NCI-H446 (cell line): ENCODE results near the gene ABCA4.
A peak's percentile ranks its signal among the peaks of the same experiment; 100 is the strongest.
"Not testable (repeated sequence)": the region's sequence is repeated elsewhere in the genome, so short reads cannot be mapped to it uniquely, and the experiment has no call there.

Source experiments
- DNase-seq, 2 experiments: peaks; one replicate each; lab custom pipeline; 2025; lab: John Stamatoyannopoulos, UW

The ABCA4 gene

DNA sequence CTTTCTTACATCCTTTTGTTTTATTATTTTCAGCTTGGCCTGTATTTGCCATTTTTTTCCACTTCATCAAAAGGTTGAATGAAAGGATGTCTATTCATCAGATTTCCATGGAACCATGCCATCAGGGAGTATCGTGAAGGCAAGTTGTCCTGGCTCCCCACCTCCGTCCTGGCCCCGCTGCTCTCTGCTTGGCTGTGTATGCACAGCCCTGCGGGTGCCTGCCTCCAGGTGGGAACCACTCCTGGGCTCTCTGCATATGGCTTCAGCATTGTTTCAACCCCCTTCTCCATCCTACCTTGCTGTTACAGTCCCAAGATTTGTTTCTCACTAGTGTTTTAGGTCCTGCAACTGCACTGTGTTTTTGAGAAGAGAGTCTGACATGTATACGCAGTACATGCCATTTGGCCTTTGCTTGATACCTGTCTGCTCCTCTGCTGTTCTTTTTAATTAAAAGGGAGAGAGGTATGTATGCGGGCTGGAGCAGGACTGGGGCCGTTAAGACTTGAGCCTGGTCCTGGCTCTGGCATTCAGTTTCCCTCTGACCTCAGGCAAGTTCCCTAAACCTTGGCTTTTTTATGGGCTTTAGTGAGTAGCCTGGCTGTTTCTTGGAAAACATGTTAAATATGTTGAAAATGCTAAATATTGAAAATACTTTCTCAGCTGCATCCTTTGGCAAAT lies 141.8 kb downstream of the ABCA4 start:
- peak in 1 of 2 experiments; percentile 23 for DNase-seq

DNA sequence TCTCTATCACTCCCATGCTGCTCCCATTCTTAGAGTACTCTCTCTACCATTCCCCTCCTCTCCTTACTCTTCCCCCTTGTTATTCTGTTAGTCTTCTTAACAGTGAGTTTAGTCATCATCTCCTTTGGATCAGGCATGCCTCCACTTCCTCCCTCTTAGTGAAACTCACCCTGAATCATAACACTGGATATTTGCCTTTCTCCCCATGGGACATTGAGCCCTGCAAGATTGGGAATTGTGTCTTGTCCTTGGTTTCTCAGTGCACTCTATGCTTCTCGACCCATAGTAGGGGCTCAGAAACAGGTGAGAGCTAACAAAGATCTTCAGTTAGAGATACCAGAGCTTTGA lies 143.4 kb downstream of the ABCA4 start:
- no peak for DNase-seq

DNA sequence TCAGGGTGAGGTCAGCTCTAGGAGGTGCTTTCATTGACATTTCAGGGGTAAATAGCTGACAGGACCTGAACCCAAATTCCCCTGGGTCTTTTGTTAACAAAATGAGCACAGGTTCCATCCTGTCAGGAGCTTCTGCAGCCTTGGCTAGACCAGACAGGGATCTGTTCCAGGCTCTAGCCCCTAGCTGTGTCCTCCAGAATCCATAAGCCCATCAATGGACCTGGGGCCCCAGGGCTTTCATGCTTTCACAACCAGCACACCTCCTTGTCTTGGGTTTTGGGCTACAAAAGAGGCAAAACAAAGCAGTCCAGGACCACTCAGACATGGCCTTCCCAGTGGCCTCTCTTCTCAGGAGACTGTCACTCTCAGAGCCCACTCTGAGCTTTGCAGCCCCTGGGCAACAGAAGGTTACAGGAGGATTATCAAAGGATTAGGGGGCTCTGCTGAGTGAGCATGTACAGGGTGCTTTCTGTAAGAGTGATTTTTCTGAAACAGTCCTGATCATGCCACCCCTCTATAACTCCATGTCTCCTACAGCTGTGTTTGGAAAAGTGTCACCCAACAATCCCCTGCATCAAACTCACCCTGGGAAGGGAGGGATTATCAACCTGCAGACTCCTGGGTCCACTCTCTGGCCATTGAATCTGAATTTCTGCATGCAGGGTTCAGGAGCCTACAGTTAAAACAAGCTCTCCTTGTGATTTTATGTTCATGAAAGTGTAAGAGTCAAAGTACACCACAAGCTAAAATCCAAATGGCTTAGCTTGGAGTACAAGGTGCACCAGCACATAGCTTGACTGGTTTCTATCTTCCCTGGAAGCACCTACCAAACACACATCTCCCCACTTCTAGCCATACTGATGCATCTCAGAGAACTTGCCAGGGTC lies 144.0 kb downstream of the ABCA4 start:
- no peak for DNase-seq

DNA sequence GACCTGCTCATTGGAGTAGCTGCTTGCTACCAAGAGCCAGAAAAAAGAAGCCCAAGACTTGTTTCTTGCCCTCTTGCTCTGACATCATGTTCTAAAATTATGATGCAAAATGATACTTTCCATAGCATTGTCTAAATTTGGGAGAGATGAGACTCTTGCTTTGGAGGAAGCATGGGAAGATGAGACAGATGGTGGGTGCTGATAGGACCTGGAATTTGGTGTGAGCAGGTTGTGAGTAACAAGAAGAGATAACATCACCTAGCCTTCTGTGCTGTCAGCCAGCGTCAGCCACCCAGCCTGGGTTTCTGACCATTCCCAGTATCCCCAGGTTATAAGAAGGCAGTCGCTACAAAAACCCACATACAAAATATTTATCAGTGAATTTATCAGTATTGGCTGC lies 144.7 kb downstream of the ABCA4 start:
- DNase-seq, result no peak

DNA sequence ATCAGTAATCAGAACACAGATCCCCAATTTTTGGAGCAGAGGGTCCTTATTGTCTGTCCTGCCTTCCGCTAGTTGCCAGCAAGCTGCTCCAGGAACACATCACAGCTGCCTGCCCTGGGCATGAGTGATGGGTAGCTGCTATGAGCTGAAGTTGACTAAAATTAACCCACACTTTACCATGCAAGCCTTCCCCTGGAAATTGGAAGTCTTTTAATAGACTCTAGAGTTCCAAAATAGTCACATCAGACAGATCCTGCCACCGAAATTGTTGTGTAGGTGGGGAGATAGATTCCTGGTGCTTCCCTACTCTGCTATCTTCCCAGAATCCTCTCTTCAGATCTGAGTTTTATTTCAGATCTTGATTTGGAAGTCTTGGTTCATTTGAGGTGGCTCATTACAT lies 148.6 kb downstream of the ABCA4 start:
- no peak for DNase-seq

DNA sequence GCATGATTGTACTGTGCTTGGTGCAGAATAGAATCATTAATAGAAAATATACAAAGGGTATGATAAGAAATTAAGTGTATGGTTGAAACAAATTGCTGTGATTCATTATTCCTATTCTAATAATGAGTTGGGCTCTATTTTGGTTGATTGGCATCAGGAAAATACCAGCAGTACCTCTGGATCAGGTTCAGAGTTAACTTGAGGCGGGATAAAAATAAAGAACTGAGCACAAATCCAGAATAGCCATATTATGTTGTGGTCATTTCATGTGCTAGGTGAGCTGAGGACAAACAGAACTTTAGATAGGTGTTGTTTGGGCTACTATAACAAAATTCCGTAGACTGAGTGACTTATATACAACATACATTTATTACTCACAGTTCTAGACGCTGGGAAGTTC lies 151.1 kb downstream of the ABCA4 start:
- no peak for DNase-seq

DNA sequence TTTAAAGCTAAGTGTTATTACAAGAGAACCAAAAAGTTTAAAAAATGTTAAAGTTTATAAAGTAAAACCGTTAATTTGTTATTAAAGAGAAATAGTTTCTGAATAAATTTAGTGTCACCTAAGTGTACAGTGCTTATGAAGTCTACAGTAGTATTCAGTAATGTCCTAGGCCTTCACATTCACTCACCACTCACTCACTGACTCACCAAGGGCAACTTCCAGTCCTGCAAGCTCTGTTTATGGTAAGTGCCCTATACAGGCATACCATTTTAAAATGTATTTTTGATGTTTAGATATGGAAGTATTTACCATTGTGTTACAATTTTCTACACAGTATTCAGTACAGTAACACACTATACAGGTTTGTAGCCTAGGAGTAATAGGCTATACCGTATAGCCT lies 151.6 kb downstream of the ABCA4 start:
- no peak for DNase-seq

DNA sequence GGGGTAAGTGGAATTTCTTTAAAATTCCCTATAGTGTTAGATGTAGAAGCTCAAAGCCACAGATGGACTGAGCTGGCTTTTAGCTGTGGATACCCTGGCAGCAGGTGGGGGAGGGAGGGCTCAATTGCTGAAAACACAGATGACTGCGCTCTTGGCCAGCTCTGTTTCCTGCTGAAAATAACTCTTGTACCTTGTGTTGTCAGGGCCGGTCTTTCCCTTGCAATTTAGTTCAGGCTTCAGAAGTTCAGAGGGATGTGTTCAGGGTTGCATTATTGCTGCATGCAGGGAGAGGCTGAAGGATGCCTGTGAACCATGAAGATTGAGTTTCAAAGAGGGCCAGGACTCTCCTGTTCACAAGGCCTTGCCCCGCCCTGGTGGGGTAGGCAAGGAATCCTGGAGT lies 153.6 kb downstream of the ABCA4 start:
- peak in 1 of 2 experiments; percentile 45 for DNase-seq

DNA sequence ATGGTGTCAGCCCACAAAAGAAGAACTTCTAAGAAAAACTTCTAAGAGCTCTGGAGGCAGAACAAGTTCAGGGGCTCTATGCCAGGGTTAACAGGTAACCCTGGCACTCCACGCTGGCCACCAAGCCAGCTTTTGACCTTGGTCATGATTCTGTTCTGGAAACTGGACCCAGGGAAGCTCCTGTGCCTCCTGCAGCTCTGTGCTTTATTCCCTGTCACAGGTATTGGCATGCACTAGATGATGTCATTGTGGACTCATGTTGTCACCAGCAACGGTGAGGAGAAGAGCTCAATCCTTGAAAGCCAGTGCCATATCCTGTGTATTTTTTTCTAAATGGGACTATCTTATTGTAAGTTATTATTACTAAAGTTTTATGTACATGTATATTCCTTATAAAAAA lies 155.1 kb downstream of the ABCA4 start:
- DNase-seq, result no peak

DNA sequence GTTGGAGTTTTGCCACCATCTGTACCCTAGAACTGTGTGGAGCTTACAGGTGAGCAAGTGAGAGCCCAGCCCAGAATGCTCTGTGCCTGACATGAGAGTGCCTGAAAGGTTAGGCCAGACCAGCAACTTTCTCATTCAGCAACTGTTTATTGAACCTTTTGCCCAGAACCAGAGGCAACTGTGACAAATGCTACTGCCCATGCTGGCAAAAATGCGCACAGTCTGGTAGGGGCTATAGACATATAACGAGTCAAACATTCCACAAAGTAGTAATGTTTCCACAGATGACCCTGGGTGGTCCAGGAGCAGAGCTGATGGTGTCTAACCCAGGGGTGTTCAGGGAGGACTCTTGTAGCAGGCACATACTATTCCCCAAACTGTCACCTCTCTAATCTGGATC lies 155.7 kb downstream of the ABCA4 start:
- DNase-seq, result no peak

DNA sequence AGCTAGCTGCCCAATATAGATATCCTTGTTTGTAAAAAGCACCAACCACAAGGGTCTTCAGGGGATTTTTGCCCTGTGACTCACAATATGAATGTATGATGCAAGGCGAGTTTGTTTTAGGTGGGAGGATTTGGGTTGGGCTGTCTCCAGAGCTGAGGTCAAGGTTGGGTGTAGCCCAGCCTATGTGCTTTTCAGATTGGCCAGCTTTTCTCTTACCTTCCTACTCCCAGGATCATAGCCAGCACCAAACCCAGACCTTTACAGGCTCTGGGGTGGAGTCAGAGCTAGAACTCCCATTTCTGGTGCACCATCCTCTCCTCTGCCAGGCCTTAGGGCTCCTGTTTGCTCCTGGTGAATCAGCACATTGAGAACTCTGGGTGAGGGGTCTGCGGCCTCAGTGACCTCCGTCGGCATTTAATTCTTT lies 156.2 kb downstream of the ABCA4 start:
- no peak for DNase-seq

DNA sequence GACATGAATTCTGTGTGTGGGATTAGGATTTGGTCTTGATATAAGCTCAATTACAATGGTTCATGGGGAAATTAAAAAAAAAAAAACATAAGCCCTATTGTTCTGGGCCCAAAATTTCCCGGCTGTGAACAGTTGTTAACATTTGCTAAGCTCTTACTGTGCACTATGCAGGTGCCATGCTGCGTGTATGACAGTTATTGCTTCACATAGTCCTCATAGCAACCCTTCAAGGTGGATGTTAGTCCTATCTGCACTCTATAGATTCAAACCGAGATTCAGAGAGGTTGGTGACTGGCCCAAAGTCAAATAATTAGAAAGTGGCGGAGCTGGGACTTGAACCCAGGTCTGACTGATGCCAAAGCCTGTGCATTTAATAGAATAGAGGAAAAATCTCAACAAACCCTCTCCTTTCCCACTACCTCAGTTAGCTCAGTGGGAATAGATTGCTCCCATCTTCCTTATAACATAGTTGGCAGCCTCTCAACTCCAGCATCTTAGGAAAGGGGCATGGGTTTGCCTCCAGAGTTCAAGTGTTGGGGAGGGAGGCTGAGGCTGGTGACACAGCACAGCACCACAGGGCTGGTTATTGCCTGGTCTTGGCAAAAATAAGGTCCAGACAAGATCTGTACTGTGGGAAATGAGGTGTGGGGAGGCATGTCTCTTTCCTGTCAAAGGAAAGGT lies 156.7 kb downstream of the ABCA4 start:
- no peak for DNase-seq

DNA sequence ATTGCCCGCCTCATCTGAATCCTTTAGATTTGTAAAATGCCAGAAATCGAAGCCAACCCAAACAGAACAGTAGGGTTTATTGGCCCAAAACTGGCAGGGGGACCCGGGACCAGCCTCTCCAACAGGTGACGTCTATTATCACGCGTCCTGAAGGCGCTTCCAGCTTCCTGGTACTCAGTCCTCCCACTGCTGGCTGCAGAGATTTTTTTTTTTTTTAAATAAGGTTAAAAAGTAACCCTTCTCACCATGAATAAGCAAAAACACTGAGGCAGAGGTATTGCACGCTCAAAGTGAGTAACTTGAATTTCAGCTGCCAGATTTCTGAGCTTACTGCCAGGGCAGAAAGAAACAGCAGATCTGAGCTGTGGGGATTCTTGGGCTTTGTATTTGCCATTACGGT lies 157.4 kb downstream of the ABCA4 start:
- DNase-seq, result no peak

DNA sequence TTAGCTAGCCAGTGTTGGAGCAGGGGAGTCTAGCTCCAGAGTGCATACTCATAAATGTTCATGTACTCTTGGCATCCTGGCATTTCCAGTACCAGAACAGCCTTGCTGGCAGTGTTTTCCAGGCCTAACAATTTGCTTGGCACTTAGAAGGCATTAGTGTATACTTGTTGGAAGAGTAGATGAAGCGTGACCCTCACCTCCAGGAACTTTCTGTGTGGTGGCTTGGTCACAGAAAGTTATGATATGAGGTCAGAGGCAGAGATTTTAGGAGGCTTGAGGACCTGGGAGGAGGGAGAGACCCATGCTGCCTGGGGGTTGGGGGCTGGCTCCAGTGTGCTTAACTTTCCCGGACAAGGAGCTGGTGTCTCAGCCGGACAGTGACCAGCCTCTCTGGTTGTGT lies 159.0 kb downstream of the ABCA4 start:
- DNase-seq, result no peak

DNA sequence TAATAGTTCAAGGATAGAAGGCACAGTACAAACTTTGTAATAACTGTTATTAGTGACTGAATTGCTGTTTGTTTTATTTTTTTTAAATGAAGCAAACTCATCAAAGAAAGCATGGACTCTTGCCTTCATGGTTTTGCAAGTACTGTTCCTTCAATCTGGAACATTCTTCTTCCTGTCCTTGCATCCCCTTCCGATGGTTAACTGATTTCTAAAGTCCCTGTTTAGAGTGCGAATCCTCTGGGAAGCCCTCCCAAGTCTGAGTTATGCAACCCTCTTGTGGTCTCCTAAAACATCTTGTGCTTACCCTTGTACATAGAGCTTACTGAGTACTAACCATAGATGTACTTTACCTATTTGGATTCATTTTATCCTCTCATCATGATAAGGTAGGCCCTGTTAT lies 159.5 kb downstream of the ABCA4 start:
- DNase-seq, result no peak

DNA sequence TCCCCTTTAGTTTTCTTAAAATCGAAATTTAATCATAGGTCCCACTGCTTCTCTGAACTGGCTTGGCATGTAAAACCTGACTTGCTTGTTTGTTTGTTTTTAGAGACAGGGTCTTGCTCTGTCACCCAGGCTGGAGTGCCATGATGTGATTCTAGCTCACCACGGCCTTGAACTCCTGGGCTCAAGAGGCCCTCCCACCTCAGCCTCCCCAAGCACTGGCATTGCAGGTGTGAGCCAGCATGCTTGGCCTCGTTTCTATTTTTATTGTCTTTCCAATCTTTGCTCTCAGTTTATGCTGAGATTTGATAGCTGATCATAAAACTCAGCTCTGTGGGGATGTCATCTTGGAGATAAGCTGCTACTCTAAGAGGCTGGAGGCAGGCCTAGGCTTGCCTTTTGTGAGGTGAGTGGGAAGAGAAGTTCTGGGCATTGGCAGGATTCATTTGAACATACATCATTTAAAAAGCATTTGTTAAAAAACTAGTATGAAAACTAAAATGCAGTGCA lies 160.3 kb downstream of the ABCA4 start:
- no peak for DNase-seq

DNA sequence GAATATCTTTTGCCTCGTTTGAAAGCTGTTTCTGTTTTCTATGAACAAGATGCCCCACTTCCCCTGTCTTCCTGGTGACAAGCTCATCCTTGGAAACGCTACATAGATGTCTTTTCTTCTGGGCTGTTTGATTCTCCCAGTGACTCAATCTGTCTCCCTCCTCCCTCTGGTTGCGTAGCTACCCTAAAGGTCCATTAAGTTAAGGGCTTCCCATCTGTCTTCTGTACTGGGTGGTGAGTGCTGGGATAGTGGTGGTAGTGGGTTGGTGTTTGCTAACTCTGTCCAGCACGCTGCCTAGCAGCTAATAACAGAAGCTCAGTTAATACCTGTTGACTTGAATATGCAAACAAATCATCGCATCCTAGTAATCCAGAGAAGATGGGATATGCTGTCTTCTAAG lies 161.5 kb downstream of the ABCA4 start:
- DNase-seq, result no peak

DNA sequence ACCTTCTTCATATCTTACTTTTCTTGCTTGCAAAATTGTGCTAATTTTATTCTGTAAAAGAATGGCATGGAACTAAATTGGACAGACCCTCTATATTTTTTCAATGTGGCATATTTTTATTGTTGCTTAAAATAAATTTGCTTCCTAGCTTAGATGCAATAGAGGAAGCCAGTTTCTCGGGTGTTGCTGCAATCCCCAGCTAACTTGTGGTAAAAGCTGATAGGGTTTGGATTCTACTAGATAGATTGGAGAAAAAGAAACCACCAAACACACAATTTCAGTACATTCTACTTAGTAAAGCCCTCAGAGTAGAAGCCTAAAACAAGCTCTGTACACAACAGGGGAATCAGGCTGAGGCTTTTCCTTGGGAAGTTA lies 162.2 kb downstream of the ABCA4 start:
- DNase-seq, result no peak

DNA sequence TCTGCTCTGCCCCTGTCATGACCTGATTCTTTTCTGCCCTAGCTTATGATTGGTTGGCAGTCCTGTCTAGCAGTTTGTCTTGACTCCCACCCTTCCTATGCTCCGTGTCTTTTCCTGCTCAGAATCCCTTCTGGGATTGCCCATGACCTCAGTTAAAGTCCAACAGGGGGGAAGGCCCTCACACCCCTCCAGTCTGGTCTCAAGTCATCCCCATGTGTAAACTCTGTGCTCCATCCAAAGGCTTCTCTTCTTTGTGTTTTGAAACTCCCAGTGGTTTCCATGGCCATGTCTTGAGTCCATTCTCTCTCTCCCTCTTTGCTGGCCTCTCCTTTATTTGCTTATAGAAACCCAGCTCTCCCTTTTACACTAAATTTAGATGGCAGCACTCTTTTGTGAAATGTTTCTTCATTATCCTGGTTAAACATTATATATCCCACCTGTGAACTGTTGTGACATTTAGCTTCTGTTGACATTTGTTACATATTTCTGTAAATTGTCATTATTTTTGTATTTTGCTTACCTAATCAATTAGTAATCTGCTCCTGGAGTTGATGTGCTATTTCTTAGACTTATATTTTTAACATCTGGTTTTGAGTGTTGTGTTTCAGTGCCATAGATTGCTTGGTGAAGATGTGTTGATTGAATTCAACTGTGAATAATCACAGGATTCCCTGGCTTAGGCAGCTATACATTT lies 162.8 kb downstream of the ABCA4 start:
- DNase-seq, result no peak

DNA sequence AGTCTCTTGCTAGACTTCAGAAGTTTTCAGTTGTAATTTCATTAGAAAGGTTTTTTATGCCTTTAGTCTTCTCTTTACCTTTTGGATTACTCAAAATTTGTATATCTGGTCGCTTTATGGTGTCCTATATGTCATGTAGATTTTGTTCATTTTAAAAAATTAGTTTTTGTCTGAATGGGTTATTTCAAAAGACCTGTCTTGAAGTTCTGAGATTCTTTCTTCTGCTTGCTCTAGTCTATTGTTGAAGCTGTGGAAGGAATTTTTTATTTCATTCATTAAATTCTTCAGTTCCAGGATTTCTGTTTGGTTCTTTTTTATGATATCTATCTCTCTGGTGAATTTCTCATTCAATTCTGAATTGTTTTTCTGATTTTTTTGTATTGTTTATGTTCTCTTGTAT lies 165.2 kb downstream of the ABCA4 start:
- DNase-seq, result no peak

DNA sequence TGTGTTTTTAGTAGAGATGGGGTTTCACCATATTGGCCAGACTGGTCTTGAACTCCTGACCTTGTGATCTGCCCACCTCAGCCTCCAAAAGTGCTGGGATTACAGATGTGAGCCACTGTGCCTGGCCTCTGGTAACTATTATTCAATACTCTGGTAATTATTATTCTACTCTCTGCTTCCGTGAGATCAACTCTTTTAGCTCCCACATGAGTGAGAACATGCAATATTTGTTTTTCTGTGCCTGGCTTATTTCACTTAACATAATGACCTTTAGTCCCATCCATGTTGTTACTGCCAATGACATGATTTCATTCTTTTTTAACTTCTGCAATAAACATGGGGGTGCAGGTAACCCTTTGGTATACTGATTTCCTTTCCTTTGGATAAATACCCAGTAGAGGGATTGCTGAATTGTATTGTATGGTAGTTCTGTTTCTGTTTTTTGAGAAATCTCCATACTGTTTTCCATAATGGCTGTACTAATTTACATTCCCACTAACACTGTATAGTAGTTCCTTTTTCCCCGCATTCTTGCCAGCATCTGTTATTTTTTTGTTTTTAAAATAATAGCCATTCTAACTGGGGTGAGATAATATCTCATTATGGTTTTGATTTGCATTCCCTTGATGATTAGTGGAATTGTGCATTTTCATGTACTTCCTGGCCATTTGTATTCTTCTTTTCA lies 173.8 kb downstream of the ABCA4 start:
- not testable (repeated sequence) for DNase-seq
